ENCODE results near the gene RGCC.

Gene RGCC

DNA sequence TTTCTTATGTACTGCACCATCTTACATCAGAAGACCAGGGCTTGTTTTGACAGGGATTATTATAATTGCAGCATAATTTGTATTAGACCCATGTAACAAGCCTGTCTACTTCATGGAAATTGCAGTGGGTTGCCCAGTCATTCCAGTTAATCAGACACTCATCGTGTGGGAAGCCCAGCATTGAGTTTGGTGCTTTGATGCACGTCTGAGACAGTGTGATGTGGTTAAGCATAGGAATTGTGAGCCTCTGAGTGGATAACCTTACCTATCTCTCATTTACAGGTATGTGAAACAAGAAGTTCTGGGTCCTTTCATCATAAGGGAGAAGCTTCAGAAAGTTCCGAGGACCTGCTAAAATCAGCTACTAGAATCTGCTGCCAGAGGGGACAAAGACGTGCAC is 12.8 kb downstream of the RGCC start:
- TF ChIP-seq, protein P1, sequence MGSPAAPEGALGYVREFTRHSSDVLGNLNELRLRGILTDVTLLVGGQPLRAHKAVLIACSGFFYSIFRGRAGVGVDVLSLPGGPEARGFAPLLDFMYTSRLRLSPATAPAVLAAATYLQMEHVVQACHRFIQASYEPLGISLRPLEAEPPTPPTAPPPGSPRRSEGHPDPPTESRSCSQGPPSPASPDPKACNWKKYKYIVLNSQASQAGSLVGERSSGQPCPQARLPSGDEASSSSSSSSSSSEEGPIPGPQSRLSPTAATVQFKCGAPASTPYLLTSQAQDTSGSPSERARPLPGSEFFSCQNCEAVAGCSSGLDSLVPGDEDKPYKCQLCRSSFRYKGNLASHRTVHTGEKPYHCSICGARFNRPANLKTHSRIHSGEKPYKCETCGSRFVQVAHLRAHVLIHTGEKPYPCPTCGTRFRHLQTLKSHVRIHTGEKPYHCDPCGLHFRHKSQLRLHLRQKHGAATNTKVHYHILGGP (tag by site-specific recombination; IDR thresholded peaks at IDR 0.05): no peak
- TF ChIP-seq INSM2 (tag by site-specific recombination; IDR thresholded peaks at IDR 0.05): no peak
- TF ChIP-seq ZNF837 (tag by site-specific recombination; IDR thresholded peaks at IDR 0.05): no peak
- TF ChIP-seq YY2 (tag by site-specific recombination; IDR thresholded peaks at IDR 0.05): no peak
- no peak for TF ChIP-seq ZNF175 (tag by site-specific recombination; IDR thresholded peaks at IDR 0.05)
- TF ChIP-seq ZNF19 (tag by site-specific recombination; IDR thresholded peaks at IDR 0.05; ENCODE audit: low read depth): no peak
- no peak for TF ChIP-seq MEIS1 (CRISPR knock-in tag; IDR thresholded peaks at IDR 0.05; ENCODE audit: borderline replicate concordance)
- TF ChIP-seq, protein P2, sequence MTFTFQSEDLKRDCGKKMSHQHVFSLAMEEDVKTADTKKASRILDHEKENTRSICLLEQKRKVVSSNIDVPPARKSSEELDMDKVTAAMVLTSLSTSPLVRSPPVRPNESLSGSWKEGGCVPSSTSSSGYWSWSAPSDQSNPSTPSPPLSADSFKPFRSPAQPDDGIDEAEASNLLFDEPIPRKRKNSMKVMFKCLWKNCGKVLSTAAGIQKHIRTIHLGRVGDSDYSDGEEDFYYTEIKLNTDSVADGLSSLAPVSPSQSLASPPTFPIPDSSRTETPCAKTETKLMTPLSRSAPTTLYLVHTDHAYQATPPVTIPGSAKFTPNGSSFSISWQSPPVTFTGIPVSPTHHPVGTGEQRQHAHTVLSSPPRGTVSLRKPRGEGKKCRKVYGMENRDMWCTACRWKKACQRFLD (tag by site-specific recombination; IDR thresholded peaks at IDR 0.05): no peak
- no peak for TF ChIP-seq ZNF768 (tag by site-specific recombination; IDR thresholded peaks at IDR 0.05)
- no peak for TF ChIP-seq ZNF114 (tag by site-specific recombination; IDR thresholded peaks at IDR 0.05)
- TF ChIP-seq ZNF596 (tag by site-specific recombination; IDR thresholded peaks at IDR 0.05): no peak
- Histone ChIP-seq H3K9me3 (ENCODE audit: control insufficient read depth, insufficient read depth, low read depth, low read length) (no peaks in the 10 kb centered on the region), H3K4me3 (ENCODE audit: low read depth, low read length) (no peak overlapping the region), H3K27ac (ENCODE audit: extremely low read depth, low read depth, low read length) (no peak overlapping the region), H3K36me3 (ENCODE audit: control insufficient read depth in 2 of 2, insufficient read depth in 1 of 2, low read length in 2 of 2) (peaks cover 0 to 12% of the 10 kb centered on the region in 2 experiments; a peak in 1 of 3 replicates), H3K4me1 (ENCODE audit: control insufficient read depth, insufficient read depth, low read length) (no peaks in the 10 kb centered on the region)
- ChIA-PET CTCF (no interaction called here), POLR2A (no interaction called here)

GRCh38 chr13:41471785-41472184 is 14.4 kb downstream of the RGCC start:
- H3K4me3 ChIP-seq (ENCODE audit: low read depth, low read length): no peak overlapping the region
- ChIA-PET POLR2A (no interaction called here), CTCF (no interaction called here)
- no peaks in the 10 kb centered on the region for H3K9me3 ChIP-seq (ENCODE audit: control insufficient read depth, insufficient read depth, low read depth, low read length)
- H3K36me3 ChIP-seq (ENCODE audit: control insufficient read depth in 2 of 2, insufficient read depth in 1 of 2, low read length in 2 of 2): peaks cover 0 to 12% of the 10 kb centered on the region in 2 experiments; a peak in 1 of 3 replicates
- H3K4me1 ChIP-seq (ENCODE audit: control insufficient read depth, insufficient read depth, low read length): no peaks in the 10 kb centered on the region
- no peak overlapping the region for H3K27ac ChIP-seq (ENCODE audit: extremely low read depth, low read depth, low read length)
- no peak for TF ChIP-seq ZNF624 (tag by site-specific recombination; IDR thresholded peaks at IDR 0.05)
- TF ChIP-seq ZNF792 (tag by site-specific recombination; IDR thresholded peaks at IDR 0.05): no peak
- no peak for TF ChIP-seq ZNF707 (tag by site-specific recombination; IDR thresholded peaks at IDR 0.05)
- TF ChIP-seq ZNF426 (tag by site-specific recombination; IDR thresholded peaks at IDR 0.05): no peak
- TF ChIP-seq KLF17 (tag by site-specific recombination; IDR thresholded peaks at IDR 0.05): no peak
- no peak for TF ChIP-seq ZNF701 (tag by site-specific recombination; IDR thresholded peaks at IDR 0.05)
- TF ChIP-seq KLF7 (tag by site-specific recombination; IDR thresholded peaks at IDR 0.05; ENCODE audit: borderline replicate concordance): no peak
- no peak for TF ChIP-seq ZNF140 (tag by site-specific recombination; IDR thresholded peaks at IDR 0.05)
- TF ChIP-seq ZNF580 (tag by site-specific recombination; IDR thresholded peaks at IDR 0.05): no peak
- TF ChIP-seq PRDM6 (tag by site-specific recombination; IDR thresholded peaks at IDR 0.05): no peak
- TF ChIP-seq ZNF747 (tag by site-specific recombination; IDR thresholded peaks at IDR 0.05): no peak
- TF ChIP-seq ZNF138 (tag by site-specific recombination; IDR thresholded peaks at IDR 0.05; ENCODE audit: borderline replicate concordance): no peak
- TF ChIP-seq ZNF248 (tag by site-specific recombination; IDR thresholded peaks at IDR 0.05): no peak
- no peak for TF ChIP-seq SCRT2 (tag by site-specific recombination; IDR thresholded peaks at IDR 0.05)
- no peak for TF ChIP-seq OVOL3 (tag by site-specific recombination; IDR thresholded peaks at IDR 0.05)
- no peak for TF ChIP-seq ZFP37 (tag by site-specific recombination; IDR thresholded peaks at IDR 0.05)
- no peak for TF ChIP-seq ZNF560 (tag by site-specific recombination; IDR thresholded peaks at IDR 0.05; ENCODE audit: borderline replicate concordance)
- no peak for TF ChIP-seq ZNF513 (tag by site-specific recombination; IDR thresholded peaks at IDR 0.05)

Measured in HEK293 (cell line).